ENCODE results near the gene HRC.
"Not testable (repeated sequence)": the region's sequence is repeated elsewhere in the genome, so short reads cannot be mapped to it uniquely, and the experiment has no call there.

HRC gene, protein sequence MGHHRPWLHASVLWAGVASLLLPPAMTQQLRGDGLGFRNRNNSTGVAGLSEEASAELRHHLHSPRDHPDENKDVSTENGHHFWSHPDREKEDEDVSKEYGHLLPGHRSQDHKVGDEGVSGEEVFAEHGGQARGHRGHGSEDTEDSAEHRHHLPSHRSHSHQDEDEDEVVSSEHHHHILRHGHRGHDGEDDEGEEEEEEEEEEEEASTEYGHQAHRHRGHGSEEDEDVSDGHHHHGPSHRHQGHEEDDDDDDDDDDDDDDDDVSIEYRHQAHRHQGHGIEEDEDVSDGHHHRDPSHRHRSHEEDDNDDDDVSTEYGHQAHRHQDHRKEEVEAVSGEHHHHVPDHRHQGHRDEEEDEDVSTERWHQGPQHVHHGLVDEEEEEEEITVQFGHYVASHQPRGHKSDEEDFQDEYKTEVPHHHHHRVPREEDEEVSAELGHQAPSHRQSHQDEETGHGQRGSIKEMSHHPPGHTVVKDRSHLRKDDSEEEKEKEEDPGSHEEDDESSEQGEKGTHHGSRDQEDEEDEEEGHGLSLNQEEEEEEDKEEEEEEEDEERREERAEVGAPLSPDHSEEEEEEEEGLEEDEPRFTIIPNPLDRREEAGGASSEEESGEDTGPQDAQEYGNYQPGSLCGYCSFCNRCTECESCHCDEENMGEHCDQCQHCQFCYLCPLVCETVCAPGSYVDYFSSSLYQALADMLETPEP

DNA sequence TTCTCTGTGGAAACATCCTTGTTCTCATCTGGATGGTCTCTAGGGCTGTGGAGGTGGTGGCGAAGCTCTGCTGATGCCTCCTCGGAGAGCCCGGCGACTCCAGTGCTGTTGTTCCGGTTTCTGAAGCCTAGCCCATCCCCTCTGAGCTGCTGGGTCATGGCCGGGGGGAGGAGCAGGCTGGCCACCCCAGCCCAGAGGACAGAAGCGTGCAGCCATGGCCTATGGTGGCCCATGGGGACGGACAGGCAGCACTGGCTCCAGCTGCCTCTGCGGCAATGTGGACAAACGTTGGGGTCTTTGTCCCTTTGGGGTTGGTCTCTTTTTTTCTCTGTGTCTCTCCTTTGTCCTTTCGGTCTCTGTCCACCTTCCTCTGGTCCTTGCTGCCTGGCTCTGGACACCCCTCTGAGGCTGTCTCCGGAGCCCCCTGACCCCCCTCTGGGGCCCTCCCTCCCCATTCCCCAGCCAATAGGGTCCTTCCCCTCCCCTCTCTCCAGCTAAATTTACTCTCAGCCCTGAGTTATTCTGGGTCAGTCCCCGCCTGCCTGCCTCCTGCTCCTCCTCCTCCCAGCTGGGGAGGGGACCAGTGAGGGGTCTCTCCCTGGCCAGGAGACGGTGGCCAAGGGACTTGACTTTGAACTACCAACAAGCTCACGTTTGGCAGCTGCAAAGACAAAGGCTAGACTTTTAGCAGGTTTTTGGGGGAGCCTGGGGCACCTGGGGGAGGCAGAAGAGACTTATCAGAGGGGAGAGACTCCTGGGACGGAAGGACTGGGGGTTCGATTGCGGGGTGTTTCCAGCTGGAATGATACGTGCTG lies at the start of gene HRC:
Gene HRC, minus strand, starts transcription at position 392 of the 815 bp plus-strand sequence. Its CDS starts 159 bp downstream, at position 233.
- DNase-seq (ENCODE audit: low read depth in 2 of 3, low spot score in 1 of 3), result no peak

DNA sequence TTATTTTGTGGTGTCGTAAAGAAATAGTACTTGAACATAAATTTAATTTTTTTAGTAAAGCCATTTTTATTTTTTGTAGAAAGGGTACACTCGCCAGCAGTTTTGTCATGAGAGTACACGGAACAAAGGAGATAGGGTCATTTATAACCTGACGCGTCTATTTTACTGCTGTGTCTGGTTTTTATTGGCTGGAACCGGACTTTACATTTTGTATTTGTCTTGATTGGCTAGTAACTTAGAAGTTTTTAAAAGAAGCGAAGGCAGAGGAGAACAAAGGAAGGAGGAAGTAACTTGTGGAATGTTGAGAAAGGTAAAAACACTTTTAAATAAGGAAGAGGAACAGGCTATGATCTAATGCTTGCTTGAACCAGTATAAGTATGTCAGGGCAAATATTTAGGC lies 45.8 kb upstream of the HRC start:
- DNase-seq (ENCODE audit: low read depth in 2 of 3, low spot score in 1 of 3), result no peak

DNA sequence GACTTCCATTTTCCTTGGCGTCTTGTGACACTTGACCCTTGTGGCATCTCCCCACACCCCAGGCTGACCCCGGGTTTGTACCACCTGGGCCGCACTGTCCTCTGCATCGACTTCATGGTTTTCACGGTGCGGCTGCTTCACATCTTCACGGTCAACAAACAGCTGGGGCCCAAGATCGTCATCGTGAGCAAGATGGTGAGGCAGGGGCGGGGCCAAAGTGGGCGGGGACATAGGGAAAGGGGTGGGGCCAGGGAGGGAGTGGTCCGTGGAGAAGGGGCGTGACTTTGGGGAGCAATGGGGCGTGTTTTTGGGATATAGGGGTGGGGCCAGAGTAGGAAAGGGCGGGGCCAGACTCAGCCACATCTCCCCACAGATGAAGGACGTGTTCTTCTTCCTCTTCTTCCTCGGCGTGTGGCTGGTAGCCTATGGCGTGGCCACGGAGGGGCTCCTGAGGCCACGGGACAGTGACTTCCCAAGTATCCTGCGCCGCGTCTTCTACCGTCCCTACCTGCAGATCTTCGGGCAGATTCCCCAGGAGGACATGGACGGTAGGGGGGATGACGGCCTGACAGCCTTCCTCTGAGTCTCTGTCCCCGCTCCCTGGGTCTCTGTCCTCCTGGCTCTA lies 45.2 kb upstream of the HRC start:
- DNase-seq (ENCODE audit: low read depth in 2 of 3, low spot score in 1 of 3), result peak in 1 of 3 donors; percentile 19

DNA sequence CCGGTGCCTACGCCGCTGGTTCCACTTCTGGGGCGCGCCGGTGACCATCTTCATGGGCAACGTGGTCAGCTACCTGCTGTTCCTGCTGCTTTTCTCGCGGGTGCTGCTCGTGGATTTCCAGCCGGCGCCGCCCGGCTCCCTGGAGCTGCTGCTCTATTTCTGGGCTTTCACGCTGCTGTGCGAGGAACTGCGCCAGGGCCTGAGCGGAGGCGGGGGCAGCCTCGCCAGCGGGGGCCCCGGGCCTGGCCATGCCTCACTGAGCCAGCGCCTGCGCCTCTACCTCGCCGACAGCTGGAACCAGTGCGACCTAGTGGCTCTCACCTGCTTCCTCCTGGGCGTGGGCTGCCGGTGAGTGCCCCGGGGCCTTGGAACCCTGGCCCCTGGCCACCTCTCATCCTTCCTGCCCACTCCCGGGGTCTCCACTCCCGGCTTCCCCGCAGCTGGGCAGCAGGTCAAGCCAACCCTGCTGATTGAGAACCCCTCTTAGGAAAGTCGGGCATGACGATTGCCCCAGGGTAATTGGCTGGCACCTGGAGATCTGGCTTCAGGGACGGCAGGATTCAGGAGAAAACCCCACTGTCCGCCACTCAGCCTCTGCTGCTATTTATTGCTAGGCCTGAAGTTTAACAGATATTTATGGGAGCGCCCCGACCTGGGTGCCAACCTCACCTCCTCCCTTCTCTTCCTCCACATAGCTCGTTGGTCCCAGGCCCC lies 41.5 kb upstream of the HRC start:
- no peak for DNase-seq (ENCODE audit: low read depth in 2 of 3, low spot score in 1 of 3)

DNA sequence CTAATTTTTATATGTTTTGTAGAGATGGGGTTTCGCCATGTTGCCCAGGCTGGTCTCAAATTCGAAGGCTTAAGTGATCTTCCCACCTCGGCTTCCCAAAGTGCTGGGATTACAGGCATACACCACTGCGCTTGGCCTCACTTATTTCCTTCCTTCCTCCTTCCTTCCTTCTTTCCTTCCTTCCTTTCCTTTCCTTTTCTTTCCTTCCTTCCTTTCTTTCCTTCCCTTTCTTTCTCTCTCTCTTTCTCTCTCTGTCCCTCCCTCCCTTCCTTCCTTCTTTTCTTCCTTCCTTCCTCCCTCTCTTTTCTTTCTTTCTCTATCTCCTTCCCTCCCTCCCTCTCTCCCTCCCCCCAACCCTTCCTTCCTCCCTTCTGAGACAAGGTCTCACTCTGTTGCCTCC lies 39.2 kb upstream of the HRC start:
- no peak for DNase-seq (ENCODE audit: low read depth in 2 of 3, low spot score in 1 of 3)

DNA sequence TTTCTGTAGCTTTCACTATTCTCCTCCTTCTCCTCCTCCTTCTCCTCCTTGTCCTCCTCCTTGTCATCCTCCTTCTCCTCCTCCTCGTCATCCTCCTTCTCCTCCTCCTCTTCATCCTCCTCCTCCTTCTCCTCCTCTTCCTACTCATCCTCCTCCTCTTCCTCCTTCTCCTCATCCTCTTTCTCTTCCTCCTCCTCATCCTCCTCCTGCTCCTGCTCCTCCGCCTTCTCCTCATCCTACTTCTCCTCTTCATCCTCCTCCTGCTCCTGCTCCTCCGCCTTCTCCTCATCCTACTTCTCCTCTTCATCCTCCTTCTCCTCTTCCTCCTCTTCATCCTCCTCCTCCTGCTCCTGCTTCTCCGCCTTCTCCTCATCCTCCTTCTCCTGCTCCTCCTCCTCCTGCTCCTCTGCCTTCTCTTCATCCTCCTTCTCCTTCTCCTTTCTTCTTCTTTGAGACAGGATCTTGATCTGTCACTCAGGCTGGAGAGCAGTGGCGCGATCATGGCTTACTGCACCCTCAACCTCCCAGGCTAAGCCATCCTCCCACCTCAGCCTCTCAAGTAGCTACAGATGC lies 38.7 kb upstream of the HRC start:
- DNase-seq (ENCODE audit: low read depth in 2 of 3, low spot score in 1 of 3), result no peak

DNA sequence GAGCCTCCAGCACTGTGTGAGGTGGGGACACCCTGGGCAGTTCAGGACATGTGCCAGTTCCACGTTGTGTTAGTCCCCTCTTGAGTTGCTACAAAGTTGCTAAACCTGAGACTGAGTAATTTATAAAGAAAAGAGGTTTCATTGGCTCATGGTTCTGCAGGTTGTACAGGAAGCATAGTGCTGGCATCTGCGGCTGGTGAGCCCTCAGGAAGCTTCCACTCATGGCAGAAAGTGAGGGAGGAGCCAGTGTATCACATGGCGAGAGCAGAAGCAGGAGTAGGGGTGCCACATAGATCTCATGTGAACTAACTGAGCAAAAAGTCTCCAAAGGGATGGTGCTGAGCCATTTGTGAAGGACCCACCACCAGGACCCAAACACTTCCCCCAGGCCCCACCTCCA lies 35.6 kb upstream of the HRC start:
- no peak for DNase-seq (ENCODE audit: low read depth in 2 of 3, low spot score in 1 of 3)

DNA sequence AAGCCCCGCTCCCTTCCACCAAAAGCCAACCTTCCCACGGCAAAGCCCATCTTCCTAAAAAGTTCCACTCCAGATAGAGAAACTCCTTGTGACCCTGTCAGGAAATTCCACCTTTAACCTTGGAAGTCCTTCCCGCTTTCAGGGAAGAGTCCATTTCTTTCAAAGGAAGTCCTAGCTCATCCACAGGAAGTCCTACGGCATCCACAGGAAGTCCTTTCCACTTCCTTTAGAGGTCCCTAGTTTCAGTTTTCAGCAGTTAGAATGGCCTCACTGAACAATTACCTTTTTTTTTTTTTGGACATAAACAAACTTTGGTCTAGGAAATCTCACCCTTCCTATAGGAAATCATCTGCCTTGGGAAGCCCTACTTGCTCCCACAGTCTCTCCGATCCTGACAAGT lies 34.1 kb upstream of the HRC start:
- DNase-seq (ENCODE audit: low read depth in 2 of 3, low spot score in 1 of 3), result no peak

DNA sequence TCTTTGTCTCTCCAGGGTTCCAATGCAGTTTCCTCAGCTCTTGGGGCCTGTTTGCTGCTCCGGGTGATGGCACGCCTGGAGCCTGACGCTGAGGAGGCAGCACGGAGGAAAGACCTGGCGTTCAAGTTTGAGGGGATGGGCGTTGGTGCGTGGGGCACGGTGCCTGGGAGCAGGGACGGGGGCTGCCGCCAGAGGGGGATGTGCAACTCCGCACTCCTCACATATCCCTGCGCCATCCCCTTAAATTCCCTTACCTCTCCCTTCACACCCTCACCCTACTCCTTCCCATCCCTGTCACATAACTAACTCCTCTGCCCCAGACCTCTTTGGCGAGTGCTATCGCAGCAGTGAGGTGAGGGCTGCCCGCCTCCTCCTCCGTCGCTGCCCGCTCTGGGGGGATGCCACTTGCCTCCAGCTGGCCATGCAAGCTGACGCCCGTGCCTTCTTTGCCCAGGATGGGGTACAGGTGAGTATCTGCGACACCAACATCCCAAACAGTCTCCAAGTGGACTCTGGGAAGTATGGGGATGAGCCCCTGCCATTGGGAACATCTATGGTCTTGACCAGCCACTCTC lies 33.5 kb upstream of the HRC start:
- DNase-seq (ENCODE audit: low read depth in 2 of 3, low spot score in 1 of 3), result no peak

DNA sequence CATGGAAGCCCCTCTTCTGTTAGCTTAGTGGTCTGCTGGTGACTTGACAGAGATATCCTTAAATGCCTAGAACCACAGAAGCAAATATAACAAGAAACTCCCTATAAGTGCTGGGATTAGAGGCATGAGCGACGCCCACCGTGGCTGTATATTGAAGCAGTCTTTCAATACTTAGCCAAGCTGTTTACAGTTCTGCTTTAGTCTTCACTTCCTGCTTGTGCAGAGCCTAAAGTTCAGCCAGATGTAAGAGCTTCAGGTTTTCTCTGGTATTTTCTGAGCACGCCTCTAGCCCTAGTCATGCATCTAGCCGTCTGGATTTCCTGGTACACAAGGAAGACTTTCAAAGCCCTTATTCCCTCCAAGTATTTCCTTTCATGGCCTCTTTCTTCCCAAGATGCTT lies 30.9 kb upstream of the HRC start:
- DNase-seq (ENCODE audit: low read depth in 2 of 3, low spot score in 1 of 3), result no peak

DNA sequence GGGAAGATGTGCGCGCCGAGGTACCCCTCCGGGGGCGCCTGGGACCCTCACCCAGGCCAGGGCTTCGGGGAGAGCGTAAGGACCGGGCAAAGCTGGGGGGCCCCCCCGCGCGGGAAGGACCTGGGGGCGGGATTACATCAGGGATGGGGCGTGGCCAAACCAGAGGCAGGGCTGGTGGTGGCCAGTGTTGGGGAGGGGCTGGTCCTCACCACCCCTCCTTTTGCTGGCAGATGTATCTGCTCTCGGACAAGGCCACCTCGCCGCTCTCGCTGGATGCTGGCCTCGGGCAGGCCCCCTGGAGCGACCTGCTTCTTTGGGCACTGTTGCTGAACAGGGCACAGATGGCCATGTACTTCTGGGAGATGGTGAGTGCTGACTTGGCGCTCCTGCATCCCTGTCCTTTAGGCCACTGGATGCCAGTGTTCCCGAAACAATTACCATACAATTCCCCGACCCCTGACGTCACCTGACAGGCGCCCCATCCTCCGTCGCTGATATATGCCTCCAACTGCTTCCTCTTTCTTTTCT lies 27.7 kb upstream of the HRC start:
- no peak for DNase-seq (ENCODE audit: low read depth in 2 of 3, low spot score in 1 of 3)

DNA sequence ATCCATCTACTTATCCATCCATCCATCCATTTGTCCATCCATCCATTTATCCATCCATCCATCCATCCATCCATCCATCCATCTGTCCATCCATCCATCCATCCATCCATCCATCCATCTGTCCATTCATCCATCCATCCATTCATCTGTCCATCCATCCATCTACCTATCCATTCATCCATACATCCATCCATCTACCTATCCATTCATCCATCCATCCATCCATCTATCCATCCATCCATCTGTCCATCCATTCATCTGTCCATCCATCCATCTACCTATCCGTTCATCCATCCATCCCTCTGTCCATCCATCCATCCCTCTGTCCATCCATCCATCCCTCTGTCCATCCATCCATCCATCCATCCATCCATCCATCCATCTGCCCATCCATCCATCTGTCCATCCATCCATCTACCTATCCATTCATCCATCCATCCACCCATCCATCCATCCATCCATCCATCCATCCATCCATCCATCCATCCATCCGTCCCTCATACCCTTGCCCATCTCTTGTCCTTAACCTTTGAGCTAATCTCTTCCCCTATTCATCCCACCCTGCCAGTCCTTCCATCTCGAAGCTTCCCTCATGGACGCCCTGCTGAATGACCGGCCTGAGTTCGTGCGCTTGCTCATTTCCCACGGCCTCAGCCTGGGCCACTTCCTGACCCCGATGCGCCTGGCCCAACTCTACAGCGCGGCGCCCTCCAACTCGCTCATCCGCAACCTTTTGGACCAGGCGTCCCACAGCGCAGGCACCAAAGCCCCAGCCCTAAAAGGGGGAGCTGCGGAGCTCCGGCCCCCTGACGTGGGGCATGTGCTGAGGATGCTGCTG lies 27.0 kb upstream of the HRC start:
- not testable (repeated sequence) for DNase-seq (ENCODE audit: low read depth in 2 of 3, low spot score in 1 of 3)

DNA sequence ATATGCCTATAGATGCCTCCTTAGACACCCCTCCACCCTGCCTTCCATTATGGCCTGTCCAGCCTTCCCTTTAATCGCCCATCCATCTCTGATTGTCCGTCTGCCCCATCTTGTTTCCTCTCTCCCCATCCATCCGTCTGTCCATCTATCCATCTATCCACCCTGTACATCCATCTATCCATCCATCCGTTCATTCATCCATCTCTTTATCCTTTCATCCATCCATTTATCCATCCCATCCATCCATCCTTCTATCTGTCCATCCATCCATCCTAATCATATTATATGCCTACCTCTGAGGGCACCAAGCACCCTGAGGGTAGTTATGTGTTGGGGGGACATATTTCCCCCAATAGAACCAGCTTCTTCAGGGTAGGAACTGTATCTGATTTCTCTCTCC lies 25.5 kb upstream of the HRC start:
- no peak for DNase-seq (ENCODE audit: low read depth in 2 of 3, low spot score in 1 of 3)

DNA sequence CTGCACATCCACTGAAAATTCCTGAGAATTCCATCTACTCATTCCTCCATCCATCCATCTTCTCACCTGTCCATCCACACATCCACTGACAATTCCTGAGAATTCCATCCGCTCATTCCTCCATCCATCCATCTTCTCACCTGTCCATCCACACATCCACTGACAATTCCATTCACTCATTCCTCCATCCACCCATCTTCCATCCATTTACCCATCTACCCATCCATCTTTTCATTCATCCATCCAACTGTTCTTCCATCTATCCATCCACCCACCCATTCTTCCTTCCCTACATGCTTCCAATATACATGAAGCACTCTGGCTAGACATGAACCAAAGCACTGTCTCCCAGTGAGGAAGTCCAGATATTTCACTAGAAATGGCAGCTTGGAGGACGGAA lies 18.0 kb upstream of the HRC start:
- DNase-seq (ENCODE audit: low read depth in 2 of 3, low spot score in 1 of 3), result no peak

DNA sequence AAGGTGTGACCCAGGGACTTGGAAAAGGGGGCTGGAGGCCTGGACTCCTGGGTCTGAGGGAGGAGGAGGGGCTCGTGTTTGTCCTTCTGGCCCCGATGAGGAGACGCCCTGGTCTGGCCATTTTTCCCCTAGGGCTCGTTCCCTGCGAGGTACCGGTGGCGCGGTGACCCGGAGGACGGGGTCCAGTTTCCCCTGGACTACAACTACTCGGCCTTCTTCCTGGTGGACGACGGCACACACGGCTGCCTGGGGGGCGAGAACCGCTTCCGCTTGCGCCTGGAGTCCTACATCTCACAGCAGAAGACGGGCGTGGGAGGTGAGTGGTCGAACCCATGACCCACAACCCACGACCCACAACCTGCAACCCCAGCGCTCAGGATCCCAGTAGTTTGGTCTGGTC lies 13.2 kb upstream of the HRC start:
- DNase-seq (ENCODE audit: low read depth in 2 of 3, low spot score in 1 of 3), result no peak

DNA sequence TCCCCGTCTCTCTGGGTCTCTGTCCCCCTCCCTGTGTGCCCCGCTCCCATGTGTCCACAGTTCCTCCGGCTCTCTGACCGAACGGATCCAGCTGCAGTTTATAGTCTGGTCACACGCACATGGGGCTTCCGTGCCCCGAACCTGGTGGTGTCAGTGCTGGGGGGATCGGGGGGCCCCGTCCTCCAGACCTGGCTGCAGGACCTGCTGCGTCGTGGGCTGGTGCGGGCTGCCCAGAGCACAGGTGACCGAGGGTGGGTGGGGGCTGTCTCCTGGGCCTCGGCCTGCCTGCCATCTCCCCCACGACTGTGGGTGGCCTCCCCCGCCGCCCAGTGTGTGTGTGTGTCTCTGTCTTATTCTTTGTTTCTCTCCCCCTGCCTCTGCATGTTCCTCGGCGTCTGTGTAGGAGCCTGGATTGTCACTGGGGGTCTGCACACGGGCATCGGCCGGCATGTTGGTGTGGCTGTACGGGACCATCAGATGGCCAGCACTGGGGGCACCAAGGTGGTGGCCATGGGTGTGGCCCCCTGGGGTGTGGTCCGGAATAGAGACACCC lies 12.7 kb upstream of the HRC start:
- no peak for DNase-seq (ENCODE audit: low read depth in 2 of 3, low spot score in 1 of 3)

DNA sequence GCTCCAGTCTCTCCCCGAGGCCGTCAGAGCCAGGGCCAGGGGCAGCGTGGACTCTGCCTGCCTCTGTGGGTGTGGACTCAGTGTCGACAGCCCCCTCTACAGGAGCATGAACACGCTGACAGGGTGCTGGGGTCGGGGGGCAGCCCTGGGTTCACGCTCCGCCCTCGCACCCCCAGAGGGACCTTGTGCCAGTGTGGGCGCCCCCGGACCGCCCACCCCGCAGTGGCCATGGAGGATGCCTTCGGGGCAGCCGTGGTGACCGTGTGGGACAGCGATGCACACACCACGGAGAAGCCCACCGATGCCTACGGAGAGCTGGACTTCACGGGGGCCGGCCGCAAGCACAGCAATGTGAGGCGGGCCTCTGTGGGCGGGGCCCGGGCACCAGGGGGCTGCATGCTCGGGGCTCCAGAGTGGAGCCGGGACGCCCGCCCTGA lies 10.7 kb upstream of the HRC start:
- DNase-seq (ENCODE audit: low read depth in 2 of 3, low spot score in 1 of 3), result no peak

DNA sequence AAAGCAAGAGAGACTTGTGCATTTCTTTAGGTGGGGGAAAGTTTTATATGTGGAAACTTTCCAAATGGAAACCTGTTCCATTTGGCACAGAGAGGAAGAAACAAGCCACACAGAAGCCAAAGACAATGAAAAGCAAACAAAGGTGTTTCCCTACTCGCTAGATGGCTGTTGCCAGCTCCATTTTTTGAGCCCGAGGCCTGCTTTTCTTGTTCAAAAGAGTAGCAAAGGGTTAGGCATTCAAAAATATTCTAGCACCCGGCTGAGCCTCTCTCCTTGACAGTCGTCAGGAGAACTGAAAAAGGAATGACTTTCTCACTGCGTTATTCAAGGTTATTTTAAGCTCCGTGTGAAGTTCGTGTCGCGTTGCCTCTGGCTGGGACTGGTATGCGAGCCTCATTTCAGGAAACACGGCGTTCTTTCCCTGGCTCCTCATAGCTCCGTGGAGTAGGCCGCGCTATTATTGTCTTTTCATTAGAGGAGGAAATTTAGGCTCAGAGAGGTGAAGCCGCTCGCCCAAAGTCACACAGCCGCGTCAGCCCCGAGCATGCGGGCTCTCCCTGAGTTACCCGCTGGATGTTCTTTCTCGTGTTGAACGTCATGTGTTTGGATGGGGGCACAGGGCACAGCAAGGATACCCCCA lies 10.0 kb upstream of the HRC start:
- DNase-seq (ENCODE audit: low read depth in 2 of 3, low spot score in 1 of 3), result no peak

Measured in stimulated activated CD4-positive, alpha-beta T cell treated with anti-CD3 and anti-CD28 coated beads, Interleukin-12 subunit alpha, Interleukin-12 subunit beta, amount 100 ng/mL, for 48 hours (primary cell).